Upper lobe of left lung (tissue), 4 donors: Measurements from ENCODE around the gene SIRT4.

ENCODE experiments used
- EP300 ChIP-seq, 4 donors: sonication (generic); formaldehyde crosslinking; IDR thresholded peaks; one replicate each; pipeline ENCODE4 v1.5.1; 2017; ENCODE audit warnings: antibody characterized with exemption in 4 of 4, control low read depth in 2 of 4
- POLR2A ChIP-seq, 4 donors: fragments of 450-650 bp; IDR thresholded peaks; one replicate each; pipeline ENCODE4 v1.5.1; 2016 to 2017; ENCODE audit warnings: antibody characterized with exemption in 4 of 4, mild to moderate bottlenecking in 2 of 4
- POLR2AphosphoS5 ChIP-seq, 2 donors: sonication (generic); formaldehyde crosslinking; IDR thresholded peaks; one replicate each; pipeline ENCODE4 v1.5.1; 2017; ENCODE audit warnings: antibody characterized with exemption in 2 of 2
- TF ChIP-seq, protein P1 (sequence below), 6 experiments: fragments of 450-650 bp in 4 of 6; fragments of 200-600 bp in 2 of 6; sonication (generic) in 2 of 6; IDR thresholded peaks; one replicate each; pipeline ENCODE4 v1.5.1; 2016 to 2019; ENCODE audit warnings: antibody characterized with exemption in 6 of 6

DNA sequence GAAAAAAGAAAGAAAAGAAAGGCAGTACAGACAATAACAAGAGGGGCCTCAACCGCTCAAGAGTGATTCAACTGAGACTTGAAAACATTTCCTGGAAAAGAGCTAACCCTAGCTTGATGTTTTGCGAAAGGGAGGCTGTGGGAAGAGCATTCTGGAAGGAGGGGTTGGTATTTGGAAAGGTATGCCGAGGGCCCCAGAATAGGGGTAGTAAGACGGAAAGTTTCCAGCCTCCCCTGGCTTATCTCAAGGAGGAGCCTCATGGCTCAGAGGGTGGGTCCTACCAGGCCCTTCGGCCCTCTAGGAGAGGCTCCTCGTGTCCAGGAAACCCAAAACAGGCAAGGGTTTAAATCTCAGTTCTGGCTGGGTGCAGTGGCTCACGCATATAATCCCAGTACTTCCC is 18.8 kb upstream of the SIRT4 start:
- TF ChIP-seq, protein P1, sequence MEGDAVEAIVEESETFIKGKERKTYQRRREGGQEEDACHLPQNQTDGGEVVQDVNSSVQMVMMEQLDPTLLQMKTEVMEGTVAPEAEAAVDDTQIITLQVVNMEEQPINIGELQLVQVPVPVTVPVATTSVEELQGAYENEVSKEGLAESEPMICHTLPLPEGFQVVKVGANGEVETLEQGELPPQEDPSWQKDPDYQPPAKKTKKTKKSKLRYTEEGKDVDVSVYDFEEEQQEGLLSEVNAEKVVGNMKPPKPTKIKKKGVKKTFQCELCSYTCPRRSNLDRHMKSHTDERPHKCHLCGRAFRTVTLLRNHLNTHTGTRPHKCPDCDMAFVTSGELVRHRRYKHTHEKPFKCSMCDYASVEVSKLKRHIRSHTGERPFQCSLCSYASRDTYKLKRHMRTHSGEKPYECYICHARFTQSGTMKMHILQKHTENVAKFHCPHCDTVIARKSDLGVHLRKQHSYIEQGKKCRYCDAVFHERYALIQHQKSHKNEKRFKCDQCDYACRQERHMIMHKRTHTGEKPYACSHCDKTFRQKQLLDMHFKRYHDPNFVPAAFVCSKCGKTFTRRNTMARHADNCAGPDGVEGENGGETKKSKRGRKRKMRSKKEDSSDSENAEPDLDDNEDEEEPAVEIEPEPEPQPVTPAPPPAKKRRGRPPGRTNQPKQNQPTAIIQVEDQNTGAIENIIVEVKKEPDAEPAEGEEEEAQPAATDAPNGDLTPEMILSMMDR (IDR thresholded peaks at IDR 0.05), result no peak
- no peak for TF ChIP-seq EP300 (IDR thresholded peaks at IDR 0.05)
- no peak for TF ChIP-seq POLR2A (IDR thresholded peaks at IDR 0.05)
- no peak for TF ChIP-seq POLR2AphosphoS5 (IDR thresholded peaks at IDR 0.05)
